ENCODE data around the gene LRBA. TPM values are rescaled to one million over a fixed set of nuclear protein-coding genes. Genes with fewer than 3 reads are reported as not detected.

Gene LRBA
- total and polyA plus RNA-seq, 9 of the 15 experiments (the other 6 are each of a cell fraction or from before 2014, with no cell fraction given): 24.2 to 88.7 (median 59.7) TPM

DNA sequence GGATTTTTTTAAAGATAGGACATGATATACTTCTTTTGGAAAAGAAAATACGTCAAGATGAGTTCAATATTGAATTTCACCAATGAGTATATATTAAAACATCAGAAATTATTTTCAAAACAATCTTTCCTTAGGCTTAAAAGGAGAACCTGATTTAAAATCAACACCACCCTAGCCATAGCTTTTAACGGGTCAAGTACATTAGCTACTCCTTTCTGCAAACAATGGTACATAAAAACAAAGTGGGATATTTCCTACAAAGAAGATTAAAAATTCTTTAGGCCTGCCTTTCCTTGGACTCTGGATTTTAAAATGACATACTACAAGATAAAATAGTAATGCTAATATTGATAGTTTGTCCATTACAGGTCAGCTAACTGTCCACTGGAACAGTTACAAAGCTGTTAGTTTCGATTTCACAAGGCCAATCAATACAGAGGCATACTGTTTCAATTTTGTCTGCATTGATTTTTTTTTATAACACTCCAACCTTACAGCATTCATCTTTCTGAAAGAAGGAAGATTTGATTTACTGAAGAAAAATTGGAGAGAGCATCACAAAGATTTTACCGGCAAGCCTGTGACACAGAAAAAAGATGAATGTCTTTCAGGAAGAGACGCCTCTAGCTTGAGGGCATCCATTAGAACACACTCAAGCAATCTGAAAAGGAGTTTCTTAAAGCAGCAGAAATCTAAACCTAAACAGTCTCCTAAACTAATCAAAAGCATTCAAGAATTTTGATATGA, 335.9 kb downstream of the LRBA start:
- H2AFZ ChIP-seq (ENCODE audit: low read depth, low read length): no peak overlapping the region
- no peaks in the 10 kb centered on the region for H3K79me2 ChIP-seq (ENCODE audit: control insufficient read depth, insufficient read depth, low read length)
- WGBS (ENCODE audit: insufficient coverage, low coverage, missing lambda C conversion rate): 79% methylated on average over 5 of the region's 5 CpGs
- H3K4me1 ChIP-seq (replicated peaks in 1 of 2; ENCODE audit: control insufficient read depth in 2 of 2, insufficient read depth in 2 of 2, low read length in 2 of 2): no peaks in the 10 kb centered on the region
- H4K20me1 ChIP-seq (replicated peaks; ENCODE audit: control insufficient read depth, insufficient read depth, low read length): no peaks in the 10 kb centered on the region
- no peaks in the 10 kb centered on the region for H3K9me1 ChIP-seq (ENCODE audit: control insufficient read depth, insufficient read depth, low read length)
- 0 out of 3 replicates have a peak, but pooled peaks have one; percentile 29 for ATAC-seq
- BruUV-seq (replicated peaks): no TSS peak
- in situ Hi-C loops (cut with MboI): no loop called here
- ChIA-PET POLR2A (no interaction called here), CTCF (ENCODE audit: low intra/inter-chr PET ratio) (no interaction called here)
- H3K27me3 ChIP-seq (ENCODE audit: control insufficient read depth in 2 of 2, insufficient read depth in 2 of 2, low read length in 2 of 2): no peaks in the 10 kb centered on the region
- H3K36me3 ChIP-seq (ENCODE audit: control insufficient read depth, insufficient read depth, low read length): peaks cover 8% of the 10 kb centered on the region; the same call in 1 of the 3 replicates
- intact Hi-C loops (cut with micrococcal nuclease): no loop called here
- no peak for FAIRE-seq
- H3K9me3 ChIP-seq (replicated peaks; ENCODE audit: control insufficient read depth, insufficient read depth, low read depth, low read length): no peaks in the 10 kb centered on the region
- no peak overlapping the region for H3K4me3 ChIP-seq
- H3K27ac ChIP-seq (ENCODE audit: extremely low read depth, low read depth, low read length): no peak overlapping the region
- TF ChIP-seq HNRNPK (IDR thresholded peaks at IDR 0.05; ENCODE audit: low read depth, low read length, poor library complexity, severe bottlenecking): no peak
- no peak for TF ChIP-seq ZNF311 (CRISPR knock-in tag; IDR thresholded peaks at IDR 0.05)
- TF ChIP-seq ZZZ3 (IDR thresholded peaks at IDR 0.05): no peak
- no peak for TF ChIP-seq RFX5 (IDR thresholded peaks at IDR 0.05; ENCODE audit: low read depth, low read length)
- no peak for TF ChIP-seq SIRT6 (IDR thresholded peaks at IDR 0.05; ENCODE audit: low read depth, low read length)
- no peak overlapping the region for H3K9ac ChIP-seq (ENCODE audit: insufficient read depth in 1 of 2, low read depth in 2 of 2, low read length in 2 of 2)
- DNase-seq (ENCODE audit: extremely low read depth in 1 of 4, low spot score in 3 of 4): no peak
- no peak overlapping the region for H3K4me2 ChIP-seq (ENCODE audit: insufficient read depth, low read length)

GRCh38 chr4:150673793-150674192, 341.3 kb downstream of the LRBA start:
- intact Hi-C loops (cut with micrococcal nuclease) (no loop called here), in situ Hi-C loops (cut with MboI) (no loop called here)
- FAIRE-seq (no peak), DNase-seq (ENCODE audit: extremely low read depth in 1 of 4, low spot score in 3 of 4) (no peak), ATAC-seq (no peak)
- CTCF ChIA-PET (ENCODE audit: low intra/inter-chr PET ratio): no interaction called here
- Histone ChIP-seq H4K20me1 (replicated peaks; ENCODE audit: control insufficient read depth, insufficient read depth, low read length) (no peaks in the 10 kb centered on the region), H3K4me2 (ENCODE audit: insufficient read depth, low read length) (no peak overlapping the region), H3K36me3 (ENCODE audit: control insufficient read depth, insufficient read depth, low read length) (no peaks in the 10 kb centered on the region), H3K9me1 (ENCODE audit: control insufficient read depth, insufficient read depth, low read length) (no peaks in the 10 kb centered on the region), H3K9me3 (replicated peaks; ENCODE audit: control insufficient read depth, insufficient read depth, low read depth, low read length) (no peaks in the 10 kb centered on the region), H2AFZ (ENCODE audit: low read depth, low read length) (no peak overlapping the region), H3K79me2 (ENCODE audit: control insufficient read depth, insufficient read depth, low read length) (no peaks in the 10 kb centered on the region), H3K27ac (ENCODE audit: extremely low read depth, low read depth, low read length) (no peak overlapping the region), H3K4me1 (replicated peaks in 1 of 2; ENCODE audit: control insufficient read depth in 2 of 2, insufficient read depth in 2 of 2, low read length in 2 of 2) (no peaks in the 10 kb centered on the region), H3K4me3 (no peak overlapping the region), H3K9ac (ENCODE audit: insufficient read depth in 1 of 2, low read depth in 2 of 2, low read length in 2 of 2) (no peak overlapping the region), H3K27me3 (ENCODE audit: control insufficient read depth in 2 of 2, insufficient read depth in 2 of 2, low read length in 2 of 2) (no peaks in the 10 kb centered on the region)
- POLR2A ChIA-PET: no interaction called here
- BruUV-seq (replicated peaks): no TSS peak
- 100% methylated on average over 2 of the region's 2 CpGs for WGBS (ENCODE audit: insufficient coverage, low coverage, missing lambda C conversion rate)
- TF ChIP-seq KLF6 (CRISPR knock-in tag; IDR thresholded peaks at IDR 0.05; ENCODE audit: borderline replicate concordance): no peak
- no peak for TF ChIP-seq COPS2 (conservative IDR thresholded peaks at IDR 0.05)
- no peak for TF ChIP-seq MLLT1 (IDR thresholded peaks at IDR 0.05)
- TF ChIP-seq NR3C1 (CRISPR knock-in tag; IDR thresholded peaks at IDR 0.05): no peak
- TF ChIP-seq, protein P1, sequence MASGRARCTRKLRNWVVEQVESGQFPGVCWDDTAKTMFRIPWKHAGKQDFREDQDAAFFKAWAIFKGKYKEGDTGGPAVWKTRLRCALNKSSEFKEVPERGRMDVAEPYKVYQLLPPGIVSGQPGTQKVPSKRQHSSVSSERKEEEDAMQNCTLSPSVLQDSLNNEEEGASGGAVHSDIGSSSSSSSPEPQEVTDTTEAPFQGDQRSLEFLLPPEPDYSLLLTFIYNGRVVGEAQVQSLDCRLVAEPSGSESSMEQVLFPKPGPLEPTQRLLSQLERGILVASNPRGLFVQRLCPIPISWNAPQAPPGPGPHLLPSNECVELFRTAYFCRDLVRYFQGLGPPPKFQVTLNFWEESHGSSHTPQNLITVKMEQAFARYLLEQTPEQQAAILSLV (tag; IDR thresholded peaks at IDR 0.05): no peak
- TF ChIP-seq CTCF (IDR thresholded peaks at IDR 0.05 in 2 of 3, conservative IDR thresholded peaks at IDR 0.05 in 1 of 3; ENCODE audit: insufficient read depth in 2 of 3, low read depth in 1 of 3, low read length in 3 of 3): no peak

All from K562 (cell line).